GM18907 (cell line): ENCODE measurements around the gene PXDN.
"Not testable (repeated sequence)": the region's sequence is repeated elsewhere in the genome, so short reads cannot be mapped to it uniquely, and the experiment has no call there.

ENCODE experiments used
- ATAC-seq: cut with Tn5 transposase; IDR thresholded peaks from one replicate; pipeline ENCODE4 v1.9.1; 2021; ENCODE audit warnings: mild to moderate bottlenecking, moderate library complexity; ENCODE audit not compliant: unreplicated experiment

PXDN gene

GRCh38 chr2:1685078-1685956 lies 59.0 kb downstream of the PXDN start:
- ATAC-seq: no peak

GRCh38 chr2:1683297-1683696 lies 61.0 kb downstream of the PXDN start:
- no peak for ATAC-seq

GRCh38 chr2:1682181-1682440 lies 62.2 kb downstream of the PXDN start:
- ATAC-seq: no peak

GRCh38 chr2:1681323-1682180 lies 62.8 kb downstream of the PXDN start:
- no peak for ATAC-seq

- no peak for ATAC-seq
Measured at GRCh38 chr2:1681017-1681318, 63.3 kb downstream of the PXDN start.

GRCh38 chr2:1680222-1681016 lies 63.9 kb downstream of the PXDN start:
- ATAC-seq: no peak

GRCh38 chr2:1679488-1680039 lies 64.8 kb downstream of the PXDN start:
- not testable (repeated sequence) for ATAC-seq

GRCh38 chr2:1679065-1679464 lies 65.2 kb downstream of the PXDN start:
- ATAC-seq: not testable (repeated sequence)

GRCh38 chr2:1678609-1679008 lies 65.7 kb downstream of the PXDN start:
- ATAC-seq: no peak

GRCh38 chr2:1677821-1678165 lies 66.5 kb downstream of the PXDN start:
- no peak for ATAC-seq

- ATAC-seq: no peak
Measured at GRCh38 chr2:1676913-1677820, 67.1 kb downstream of the PXDN start.

- no peak for ATAC-seq
Measured at GRCh38 chr2:1676091-1676912, 68.0 kb downstream of the PXDN start.

GRCh38 chr2:1675633-1676032 lies 68.7 kb downstream of the PXDN start:
- no peak for ATAC-seq

- no peak for ATAC-seq
Measured at GRCh38 chr2:1674766-1675397, 69.4 kb downstream of the PXDN start.

GRCh38 chr2:1674276-1674675 lies 70.0 kb downstream of the PXDN start:
- no peak for ATAC-seq

GRCh38 chr2:1673160-1673944 lies 71.0 kb downstream of the PXDN start:
- no peak for ATAC-seq

- ATAC-seq: no peak
Measured at GRCh38 chr2:1672738-1673137, 71.6 kb downstream of the PXDN start.

- ATAC-seq: no peak
Measured at GRCh38 chr2:1671916-1672315, 72.4 kb downstream of the PXDN start.
